Hematopoietic multipotent progenitor cell treated with erythropoietin and hydrocortisone succinate and interleukin-3 and kit ligand, for 17 days (in vitro differentiated cells): ENCODE data around the gene NPDC1.

Experiments used
- DNase-seq: peaks from one replicate; pipeline ENCODE4 v3.0.0-alpha.2; 2015; ENCODE audit warnings: low spot score

The NPDC1 gene

GRCh38 chr9:136992819-136993369 is 53.1 kb downstream of the NPDC1 start:
- DNase-seq, result no peak

GRCh38 chr9:136991993-136992818 is 53.8 kb downstream of the NPDC1 start, which contains the start of gene PAXX:
PAXX (plus strand) TSS chr9:136992422; CDS start chr9:136992444, 22 bp downstream.
- peak; percentile 77 for DNase-seq

GRCh38 chr9:136990242-136990911 is 55.6 kb downstream of the NPDC1 start:
- DNase-seq, result no peak
